Measurements from ENCODE around the gene TRAF6. TPM values are rescaled to one million over a fixed set of nuclear protein-coding genes. Genes with fewer than 3 reads are reported as not detected.
A peak's percentile ranks its signal among the peaks of the same experiment; 100 is the strongest.
"Not testable (repeated sequence)": the region's sequence is repeated elsewhere in the genome, so short reads cannot be mapped to it uniquely, and the experiment has no call there.

TRAF6 gene
- total RNA-seq, 1 donor, result 48.0 TPM

GRCh38 chr11:36508743-36509142, 1.3 kb downstream of the TRAF6 start:
- Histone ChIP-seq H3K4me1 (ENCODE audit: insufficient read depth, low read length) (peaks cover 25% of the 10 kb centered on the region), H3K27me3 (ENCODE audit: insufficient read depth, low read length) (no peaks in the 10 kb centered on the region), H3K9me3 (ENCODE audit: low read depth, low read length) (no peaks in the 10 kb centered on the region), H3K4me3 (ENCODE audit: low read length) (peak overlapping the region; percentile 82)

- Histone ChIP-seq H3K27me3 (ENCODE audit: insufficient read depth, low read length) (no peaks in the 10 kb centered on the region), H3K4me1 (ENCODE audit: insufficient read depth, low read length) (peaks cover 25% of the 10 kb centered on the region), H3K4me3 (ENCODE audit: low read length) (no peak overlapping the region), H3K9me3 (ENCODE audit: low read depth, low read length) (no peaks in the 10 kb centered on the region)
Observed at GRCh38 chr11:36507824-36508489, 2.1 kb downstream of the TRAF6 start.

GRCh38 chr11:36501236-36501635, 8.8 kb downstream of the TRAF6 start:
- Histone ChIP-seq H3K27me3 (ENCODE audit: insufficient read depth, low read length) (no peaks in the 10 kb centered on the region), H3K4me1 (ENCODE audit: insufficient read depth, low read length) (peaks cover 4% of the 10 kb centered on the region), H3K4me3 (ENCODE audit: low read length) (no peak overlapping the region), H3K9me3 (ENCODE audit: low read depth, low read length) (no peaks in the 10 kb centered on the region)

GRCh38 chr11:36500315-36500721, 9.8 kb downstream of the TRAF6 start:
- Histone ChIP-seq H3K4me3 (ENCODE audit: low read length) (no peak overlapping the region), H3K9me3 (ENCODE audit: low read depth, low read length) (no peaks in the 10 kb centered on the region), H3K27me3 (ENCODE audit: insufficient read depth, low read length) (no peaks in the 10 kb centered on the region), H3K4me1 (ENCODE audit: insufficient read depth, low read length) (peaks cover 4% of the 10 kb centered on the region)

GRCh38 chr11:36499315-36499714, 10.8 kb downstream of the TRAF6 start:
- Histone ChIP-seq H3K9me3 (ENCODE audit: low read depth, low read length) (no peaks in the 10 kb centered on the region), H3K4me1 (ENCODE audit: insufficient read depth, low read length) (peaks cover 4% of the 10 kb centered on the region), H3K4me3 (ENCODE audit: low read length) (no peak overlapping the region), H3K27me3 (ENCODE audit: insufficient read depth, low read length) (no peaks in the 10 kb centered on the region)

- Histone ChIP-seq H3K4me1 (ENCODE audit: insufficient read depth, low read length) (peaks cover 4% of the 10 kb centered on the region), H3K4me3 (ENCODE audit: low read length) (no peak overlapping the region), H3K27me3 (ENCODE audit: insufficient read depth, low read length) (no peaks in the 10 kb centered on the region), H3K9me3 (ENCODE audit: low read depth, low read length) (no peaks in the 10 kb centered on the region)
Observed at GRCh38 chr11:36498721-36499120, 11.4 kb downstream of the TRAF6 start.

GRCh38 chr11:36493332-36493731, 16.7 kb downstream of the TRAF6 start:
- no peak overlapping the region for H3K4me3 ChIP-seq (ENCODE audit: low read length)
- peaks cover 6% of the 10 kb centered on the region for H3K4me1 ChIP-seq (ENCODE audit: insufficient read depth, low read length)
- H3K27me3 ChIP-seq (ENCODE audit: insufficient read depth, low read length), result no peaks in the 10 kb centered on the region
- no peaks in the 10 kb centered on the region for H3K9me3 ChIP-seq (ENCODE audit: low read depth, low read length)

- Histone ChIP-seq H3K4me3 (ENCODE audit: low read length) (no peak overlapping the region), H3K9me3 (ENCODE audit: low read depth, low read length) (no peaks in the 10 kb centered on the region), H3K4me1 (ENCODE audit: insufficient read depth, low read length) (peaks cover 11% of the 10 kb centered on the region), H3K27me3 (ENCODE audit: insufficient read depth, low read length) (no peaks in the 10 kb centered on the region)
Observed at GRCh38 chr11:36492724-36493304, 17.3 kb downstream of the TRAF6 start.

GRCh38 chr11:36490026-36490806, 19.9 kb downstream of the TRAF6 start:
- Histone ChIP-seq H3K27me3 (ENCODE audit: insufficient read depth, low read length) (no peaks in the 10 kb centered on the region), H3K4me3 (ENCODE audit: low read length) (no peak overlapping the region), H3K9me3 (ENCODE audit: low read depth, low read length) (no peaks in the 10 kb centered on the region), H3K4me1 (ENCODE audit: insufficient read depth, low read length) (peaks cover 26% of the 10 kb centered on the region)

GRCh38 chr11:36488096-36488495, 22.0 kb downstream of the TRAF6 start:
- H3K27me3 ChIP-seq (ENCODE audit: insufficient read depth, low read length), result no peaks in the 10 kb centered on the region
- H3K4me1 ChIP-seq (ENCODE audit: insufficient read depth, low read length), result peaks cover 26% of the 10 kb centered on the region
- H3K4me3 ChIP-seq (ENCODE audit: low read length), result no peak overlapping the region
- H3K9me3 ChIP-seq (ENCODE audit: low read depth, low read length), result no peaks in the 10 kb centered on the region

GRCh38 chr11:36487619-36488018, 22.5 kb downstream of the TRAF6 start:
- Histone ChIP-seq H3K4me1 (ENCODE audit: insufficient read depth, low read length) (peaks cover 26% of the 10 kb centered on the region), H3K9me3 (ENCODE audit: low read depth, low read length) (no peaks in the 10 kb centered on the region)

GRCh38 chr11:36485298-36486002, 24.6 kb downstream of the TRAF6 start:
- Histone ChIP-seq H3K27me3 (ENCODE audit: insufficient read depth, low read length) (no peaks in the 10 kb centered on the region), H3K4me3 (ENCODE audit: low read length) (no peak overlapping the region), H3K4me1 (ENCODE audit: insufficient read depth, low read length) (peaks cover 26% of the 10 kb centered on the region), H3K9me3 (ENCODE audit: low read depth, low read length) (no peaks in the 10 kb centered on the region)

More at GRCh38 chr11:36487619-36488018, 22.5 kb downstream of the TRAF6 start:
- H3K4me3 ChIP-seq (ENCODE audit: low read length), result no peak overlapping the region
- no peaks in the 10 kb centered on the region for H3K27me3 ChIP-seq (ENCODE audit: insufficient read depth, low read length)

GRCh38 chr11:36483042-36483441, 27.0 kb downstream of the TRAF6 start:
- peaks cover 17% of the 10 kb centered on the region for H3K4me1 ChIP-seq (ENCODE audit: insufficient read depth, low read length)
- H3K4me3 ChIP-seq (ENCODE audit: low read length); H3K27me3 ChIP-seq (ENCODE audit: insufficient read depth, low read length); H3K9me3 ChIP-seq (ENCODE audit: low read depth, low read length): not testable (repeated sequence)

GRCh38 chr11:36480833-36481232, 29.2 kb downstream of the TRAF6 start:
- H3K9me3 ChIP-seq (ENCODE audit: low read depth, low read length), result no peaks in the 10 kb centered on the region
- peaks cover 5% of the 10 kb centered on the region for H3K4me1 ChIP-seq (ENCODE audit: insufficient read depth, low read length)
- H3K4me3 ChIP-seq (ENCODE audit: low read length), result no peak overlapping the region
- no peaks in the 10 kb centered on the region for H3K27me3 ChIP-seq (ENCODE audit: insufficient read depth, low read length)
